IMR-90 (cell line): ENCODE results near the gene RABEP2. TPM values are rescaled to one million over a fixed set of nuclear protein-coding genes. Genes with fewer than 3 reads are reported as not detected.

Experiments
- ATAC-seq: fragments of 200-7000 bp; cut with Tn5 transposase; 2 replicates; pipeline ENCODE4 v1.9.1; 2020; ENCODE audit warnings: low read depth, mild to moderate bottlenecking, moderate library complexity
- BruUV-seq: library from RNA; stranded (reverse); fragments of 400-500 nt; replicated peaks from 2 replicates; lab custom pipeline; 2021; lab: Mats Ljungman, UMichigan
- CTCF ChIA-PET: fragments of 300-600 bp; formaldehyde crosslinking; extraction: SDS; loops from one replicate; lab custom pipeline; 2021; ENCODE audit warnings: antibody characterized with exemption; lab: Yijun Ruan, JAX
- POLR2A ChIA-PET: fragments of 300-600 bp; sonication (Branson Sonifier 250); formaldehyde crosslinking; loops from one replicate; lab custom pipeline; 2022; ENCODE audit warnings: antibody characterized with exemption; ENCODE audit not compliant: unreplicated experiment; lab: Charles Lee
- DNase-seq: peaks from one replicate; pipeline ENCODE4 v3.0.0; 2013
- H2AFZ ChIP-seq: replicated peaks from 2 replicates; pipeline ENCODE3; 2013; ENCODE audit warnings: low read length, mild to moderate bottlenecking; ENCODE audit not compliant: poor library complexity
- H2AK5ac ChIP-seq: 2 replicates; pipeline ENCODE4 v1.6.1; 2013; ENCODE audit warnings: low read depth, low read length, inconsistent platforms
- H2AK9ac ChIP-seq: replicated peaks from 2 replicates; pipeline ENCODE3; 2013; ENCODE audit warnings: mild to moderate bottlenecking, low read depth, low read length, moderate library complexity; ENCODE audit not compliant: poor library complexity
- H2BK120ac ChIP-seq: 2 replicates; pipeline ENCODE4 v1.6.1; 2013; ENCODE audit warnings: low read depth, low read length, inconsistent platforms
- H2BK15ac ChIP-seq: 3 replicates; pipeline ENCODE4 v1.6.1; 2013; ENCODE audit warnings: low read depth, low read length, inconsistent platforms
- H2BK20ac ChIP-seq: 2 replicates; pipeline ENCODE4 v1.6.1; 2013; ENCODE audit warnings: low read depth, mild to moderate bottlenecking, inconsistent platforms, low read length, moderate library complexity
- H2BK5ac ChIP-seq: 2 replicates; pipeline ENCODE4 v1.6.1; 2013; ENCODE audit warnings: mild to moderate bottlenecking, low read depth, low read length, inconsistent platforms; ENCODE audit not compliant: poor library complexity, severe bottlenecking
- H3K14ac ChIP-seq: replicated peaks from 2 replicates; pipeline ENCODE4 v1.6.1; 2013; ENCODE audit warnings: low read depth, low read length, inconsistent platforms
- H3K18ac ChIP-seq: 2 replicates; pipeline ENCODE4 v1.6.1; 2013; ENCODE audit warnings: low read depth, low read length, control low read depth
- H3K23ac ChIP-seq: 2 replicates; pipeline ENCODE4 v1.6.1; 2013; ENCODE audit warnings: low read depth, low read length, inconsistent platforms
- H3K27ac ChIP-seq: 2 replicates; pipeline ENCODE4 v1.5.1; 2013; ENCODE audit warnings: mild to moderate bottlenecking, control low read depth, low read length; ENCODE audit not compliant: insufficient read depth
- H3K27me3 ChIP-seq: 2 replicates; pipeline ENCODE4 v1.6.1; 2013; ENCODE audit warnings: low read length; ENCODE audit not compliant: control insufficient read depth, insufficient read depth
- H3K36me3 ChIP-seq: 2 replicates; pipeline ENCODE4 v1.6.1; 2013; ENCODE audit warnings: low read length, mixed read lengths; ENCODE audit not compliant: control insufficient read depth, insufficient read depth
- H3K4ac ChIP-seq: 2 replicates; pipeline ENCODE4 v1.6.1; 2013; ENCODE audit warnings: low read depth, low read length, inconsistent platforms
- H3K4me1 ChIP-seq: 2 replicates; pipeline ENCODE4 v1.6.1; 2013; ENCODE audit warnings: low read length, mixed read lengths; ENCODE audit not compliant: control insufficient read depth, insufficient read depth
- H3K4me2 ChIP-seq: 2 replicates; pipeline ENCODE4 v1.6.1; 2013; ENCODE audit warnings: low read depth, mild to moderate bottlenecking, control low read depth, low read length, moderate library complexity
- H3K4me3 ChIP-seq: 2 replicates; pipeline ENCODE4 v1.5.1; 2013; ENCODE audit warnings: low read depth, mild to moderate bottlenecking, control low read depth, low read length, moderate library complexity; ENCODE audit not compliant: insufficient read depth
- H3K56ac ChIP-seq: 2 replicates; pipeline ENCODE4 v1.6.1; 2013; ENCODE audit warnings: low read length, inconsistent platforms; ENCODE audit not compliant: insufficient read depth; ENCODE audit errors: extremely low read depth
- H3K79me1 ChIP-seq, 2 experiments: 2 replicates each; pipeline ENCODE4 v1.6.1; 2013; ENCODE audit warnings: low read length in 2 of 2, inconsistent platforms in 1 of 2, low read depth in 1 of 2
- H3K9ac ChIP-seq: 2 replicates; pipeline ENCODE4 v1.6.1; 2013; ENCODE audit warnings: low read depth, low read length, control low read depth
- H3K9me1 ChIP-seq: 2 replicates; pipeline ENCODE4 v1.6.1; 2013; ENCODE audit warnings: low read length, inconsistent platforms; ENCODE audit not compliant: insufficient read depth
- H3K9me3 ChIP-seq: 2 replicates; pipeline ENCODE4 v1.6.1; 2013; ENCODE audit warnings: low read length; ENCODE audit not compliant: control insufficient read depth, insufficient read depth
- H4K20me1 ChIP-seq: 2 replicates; pipeline ENCODE4 v1.6.1; 2013; ENCODE audit warnings: low read length, inconsistent platforms; ENCODE audit not compliant: insufficient read depth
- H4K5ac ChIP-seq: 2 replicates; pipeline ENCODE4 v1.6.1; 2013; ENCODE audit warnings: mild to moderate bottlenecking, low read depth, low read length, control low read depth
- H4K8ac ChIP-seq, 2 experiments: 2 replicates each; pipeline ENCODE4 v1.6.1; 2013; ENCODE audit warnings: low read depth in 2 of 2, low read length in 2 of 2, control low read depth in 1 of 2, inconsistent platforms in 1 of 2
- H4K91ac ChIP-seq: 2 replicates; pipeline ENCODE4 v1.6.1; 2013; ENCODE audit warnings: low read depth, low read length, inconsistent platforms; ENCODE audit not compliant: insufficient read depth
- BHLHE40 ChIP-seq: fragments of 150-350 bp; IDR thresholded peaks from 2 replicates; pipeline ENCODE4 v1.6.1; 2016; ENCODE audit warnings: mild to moderate bottlenecking, low read depth, low read length
- CEBPB ChIP-seq: IDR thresholded peaks from 2 replicates; pipeline ENCODE4 v1.6.1; 2012; ENCODE audit warnings: low read depth, low read length, improper control_type of control experiment
- CHD1 ChIP-seq: IDR thresholded peaks from 2 replicates; pipeline ENCODE4 v1.6.1; 2012; ENCODE audit warnings: low read depth, low read length, improper control_type of control experiment
- FOS ChIP-seq: fragments of 150-350 bp; IDR thresholded peaks from 2 replicates; pipeline ENCODE4 v1.6.1; 2016; ENCODE audit warnings: low read depth, low read length
- MAFK ChIP-seq: IDR thresholded peaks from 2 replicates; pipeline ENCODE4 v1.6.1; 2012; ENCODE audit warnings: low read depth, low read length, improper control_type of control experiment
- MAZ ChIP-seq: IDR thresholded peaks from 2 replicates; pipeline ENCODE4 v1.6.1; 2012; ENCODE audit warnings: low read depth, mild to moderate bottlenecking, low read length, improper control_type of control experiment, moderate library complexity, borderline replicate concordance
- MXI1 ChIP-seq: IDR thresholded peaks from 2 replicates; pipeline ENCODE4 v1.6.1; 2012; ENCODE audit warnings: low read depth, mild to moderate bottlenecking, low read length, moderate library complexity, borderline replicate concordance
- NFE2L2 ChIP-seq: fragments of 150-350 bp; IDR thresholded peaks from 2 replicates; pipeline ENCODE4 v1.6.1; 2016; ENCODE audit warnings: low read depth, mild to moderate bottlenecking, low read length
- POLR2A ChIP-seq: IDR thresholded peaks from 2 replicates; pipeline ENCODE4 v1.6.1; 2012; ENCODE audit warnings: mild to moderate bottlenecking, low read depth, low read length
- RAD21 ChIP-seq: IDR thresholded peaks from 2 replicates; pipeline ENCODE4 v1.6.1; 2012; ENCODE audit warnings: low read length, improper control_type of control experiment
- RCOR1 ChIP-seq: IDR thresholded peaks from 2 replicates; pipeline ENCODE4 v1.6.1; 2012; ENCODE audit warnings: mild to moderate bottlenecking, low read length, improper control_type of control experiment; ENCODE audit not compliant: insufficient replicate concordance
- RFX5 ChIP-seq: IDR thresholded peaks from 2 replicates; pipeline ENCODE4 v1.8.0; 2012; ENCODE audit warnings: low read depth, mild to moderate bottlenecking, low read length, moderate library complexity
- SMC3 ChIP-seq: fragments of 150-350 bp; IDR thresholded peaks from 2 replicates; pipeline ENCODE4 v1.6.1; 2016; ENCODE audit warnings: low read depth, mild to moderate bottlenecking, antibody characterized with exemption, low read length, moderate library complexity
- WGBS, 2 experiments: methylation state at CpG; one replicate each; pipeline versions ENCODE4 v1.1.5 to v1.1.7; 2013; ENCODE audit warnings: missing lambda C conversion rate in 2 of 2; ENCODE audit not compliant: insufficient read length in 1 of 2; ENCODE audit errors: extremely low coverage in 2 of 2; 5-methylcytosine and 5-hydroxymethylcytosine counted together
- dilution Hi-C: fragments of 300-500 bp; cut with HindIII; formaldehyde crosslinking; loops from one replicate; pipeline ENCODE4 v1.14.3; 2018; ENCODE audit warnings: low sequenced_read_pairs; ENCODE audit not compliant: unreplicated experiment
- in situ Hi-C: fragments of 300-500 bp; cut with MboI; formaldehyde crosslinking; loops from 3 replicates; pipeline ENCODE4 v1.14.3; 2019; ENCODE audit warnings: low sequenced_read_pairs, inconsistent platforms, mixed read lengths
- intact Hi-C: fragments of 100-400 bp; cut with micrococcal nuclease; formaldehyde crosslinking; loops from 2 replicates; pipeline ENCODE4 v1.10.0; 2022
- polyA plus RNA-seq, 3 experiments: library from polyadenylated mRNA; depleted of rRNA; stranded (reverse); fragments of >200 nt; gene quantifications; 2 replicates each; pipeline ENCODE4 v1.2.3, GENCODE V29; 2012; ENCODE audit warnings: low replicate concordance in 1 of 3
- total RNA-seq: library from RNA; depleted of rRNA; stranded (reverse); fragments of >200 nt; gene quantifications from 2 replicates; pipeline ENCODE4 v1.2.3, GENCODE V29; 2012
- TF ChIP-seq, protein P1 (sequence below): conservative IDR thresholded peaks from 2 replicates; pipeline ENCODE4 v1.5.1; 2012; ENCODE audit warnings: mild to moderate bottlenecking, low read depth, low read length, improper control_type of control experiment
- TF ChIP-seq, protein P2 (sequence below): fragments of 150-350 bp; IDR thresholded peaks from 2 replicates; pipeline ENCODE4 v1.6.1; 2017; ENCODE audit warnings: mild to moderate bottlenecking, antibody characterized with exemption, low read length, low read depth
- TF ChIP-seq, protein P3 (sequence below): fragments of 150-350 bp; IDR thresholded peaks from 2 replicates; pipeline ENCODE4 v1.6.1; 2016; ENCODE audit warnings: low read depth, mild to moderate bottlenecking, low read length, moderate library complexity, borderline replicate concordance

The RABEP2 gene
- total and polyA plus RNA-seq, 2 of the 4 experiments (the other 2 are of a cell fraction), result 12.2 to 20.0 TPM

DNA sequence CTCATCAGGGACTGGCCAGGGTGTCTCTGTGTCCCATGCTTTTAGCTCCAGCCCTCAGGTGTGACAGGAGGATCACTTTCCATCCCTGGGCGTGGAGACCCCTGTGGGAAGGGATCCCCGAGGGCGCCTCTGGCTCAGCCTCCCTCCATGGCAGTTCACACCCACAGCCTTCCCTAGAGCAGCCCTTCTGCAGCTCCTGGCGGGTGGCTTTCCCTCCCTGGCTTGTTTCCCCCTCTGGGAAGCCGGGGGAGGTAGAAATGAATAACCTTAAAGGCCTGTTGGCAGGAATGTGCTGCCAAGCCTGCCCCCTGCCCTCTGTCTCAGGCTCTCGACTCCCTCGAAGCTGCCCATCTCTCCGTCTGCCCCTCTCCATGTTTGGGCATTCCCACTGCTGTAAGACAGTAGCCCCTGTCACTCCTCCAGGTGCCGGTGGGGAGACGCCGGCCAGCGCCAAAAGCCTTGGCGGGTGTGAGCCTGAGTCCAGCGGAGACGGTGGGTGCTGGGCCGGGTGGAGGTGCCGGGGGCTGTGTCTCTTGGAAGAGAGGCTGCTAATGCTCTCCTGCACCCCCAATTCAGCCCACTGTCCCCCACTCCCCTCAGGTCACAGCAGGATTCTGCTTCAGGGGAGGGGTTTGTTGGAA is 48.9 kb downstream of the RABEP2 start:
- TF ChIP-seq RCOR1 (no peak), MAZ (no peak), FOS (no peak), NFE2L2 (no peak), RAD21 (no peak), RFX5 (no peak), MXI1 (no peak), CEBPB (no peak), POLR2A (no peak), CHD1 (no peak), SMC3 (no peak), BHLHE40 (no peak), MAFK (no peak)
- TF ChIP-seq, protein P1, sequence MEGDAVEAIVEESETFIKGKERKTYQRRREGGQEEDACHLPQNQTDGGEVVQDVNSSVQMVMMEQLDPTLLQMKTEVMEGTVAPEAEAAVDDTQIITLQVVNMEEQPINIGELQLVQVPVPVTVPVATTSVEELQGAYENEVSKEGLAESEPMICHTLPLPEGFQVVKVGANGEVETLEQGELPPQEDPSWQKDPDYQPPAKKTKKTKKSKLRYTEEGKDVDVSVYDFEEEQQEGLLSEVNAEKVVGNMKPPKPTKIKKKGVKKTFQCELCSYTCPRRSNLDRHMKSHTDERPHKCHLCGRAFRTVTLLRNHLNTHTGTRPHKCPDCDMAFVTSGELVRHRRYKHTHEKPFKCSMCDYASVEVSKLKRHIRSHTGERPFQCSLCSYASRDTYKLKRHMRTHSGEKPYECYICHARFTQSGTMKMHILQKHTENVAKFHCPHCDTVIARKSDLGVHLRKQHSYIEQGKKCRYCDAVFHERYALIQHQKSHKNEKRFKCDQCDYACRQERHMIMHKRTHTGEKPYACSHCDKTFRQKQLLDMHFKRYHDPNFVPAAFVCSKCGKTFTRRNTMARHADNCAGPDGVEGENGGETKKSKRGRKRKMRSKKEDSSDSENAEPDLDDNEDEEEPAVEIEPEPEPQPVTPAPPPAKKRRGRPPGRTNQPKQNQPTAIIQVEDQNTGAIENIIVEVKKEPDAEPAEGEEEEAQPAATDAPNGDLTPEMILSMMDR, result no peak
- TF ChIP-seq, protein P2, sequence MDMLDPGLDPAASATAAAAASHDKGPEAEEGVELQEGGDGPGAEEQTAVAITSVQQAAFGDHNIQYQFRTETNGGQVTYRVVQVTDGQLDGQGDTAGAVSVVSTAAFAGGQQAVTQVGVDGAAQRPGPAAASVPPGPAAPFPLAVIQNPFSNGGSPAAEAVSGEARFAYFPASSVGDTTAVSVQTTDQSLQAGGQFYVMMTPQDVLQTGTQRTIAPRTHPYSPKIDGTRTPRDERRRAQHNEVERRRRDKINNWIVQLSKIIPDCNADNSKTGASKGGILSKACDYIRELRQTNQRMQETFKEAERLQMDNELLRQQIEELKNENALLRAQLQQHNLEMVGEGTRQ, result no peak
- TF ChIP-seq, protein P3, sequence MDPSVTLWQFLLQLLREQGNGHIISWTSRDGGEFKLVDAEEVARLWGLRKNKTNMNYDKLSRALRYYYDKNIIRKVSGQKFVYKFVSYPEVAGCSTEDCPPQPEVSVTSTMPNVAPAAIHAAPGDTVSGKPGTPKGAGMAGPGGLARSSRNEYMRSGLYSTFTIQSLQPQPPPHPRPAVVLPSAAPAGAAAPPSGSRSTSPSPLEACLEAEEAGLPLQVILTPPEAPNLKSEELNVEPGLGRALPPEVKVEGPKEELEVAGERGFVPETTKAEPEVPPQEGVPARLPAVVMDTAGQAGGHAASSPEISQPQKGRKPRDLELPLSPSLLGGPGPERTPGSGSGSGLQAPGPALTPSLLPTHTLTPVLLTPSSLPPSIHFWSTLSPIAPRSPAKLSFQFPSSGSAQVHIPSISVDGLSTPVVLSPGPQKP, result no peak
- Histone ChIP-seq H2BK20ac (no peak overlapping the region), H2BK15ac (no peak overlapping the region), H3K27me3 (no peaks in the 10 kb centered on the region), H3K36me3 (peaks cover 29% of the 10 kb centered on the region), H3K27ac (no peak overlapping the region), H3K4ac (no peak overlapping the region), H4K5ac (no peak overlapping the region), H3K79me1 (peaks cover 8 to 23% of the 10 kb centered on the region in 2 experiments; a peak in 3 of 4 replicates), H3K23ac (no peak overlapping the region), H3K56ac (no peak overlapping the region), H4K20me1 (no peaks in the 10 kb centered on the region), H3K4me1 (peaks cover 7% of the 10 kb centered on the region; the same call in 1 of the 2 replicates), H2BK120ac (no peak overlapping the region), H2AFZ (no peak overlapping the region), H2BK5ac (no peak overlapping the region), H2AK9ac (peak overlapping the region; percentile 37), H3K14ac (no peak overlapping the region), H3K4me3 (no peak overlapping the region), H4K8ac (no peak overlapping the region), H3K9me1 (peaks cover 6% of the 10 kb centered on the region; the same call in 1 of the 2 replicates), H3K9ac (no peak overlapping the region), H3K9me3 (no peaks in the 10 kb centered on the region), H3K4me2 (no peak overlapping the region), H4K91ac (no peak overlapping the region), H2AK5ac (no peak overlapping the region), H3K18ac (no peak overlapping the region)
- no peak for ATAC-seq
- ChIA-PET POLR2A (no interaction called here), CTCF (interaction anchor here (1.6 kb wide), 1 partner anchor 69 kb away, joined by 4 read pairs; no protein-coding TSS in a partner anchor)
- in situ Hi-C loops (loop anchor here (5.0 kb wide), 1 partner anchor 46 kb away; no protein-coding TSS in a partner anchor), dilution Hi-C loops (no loop called here), intact Hi-C loops (no loop called here)
- no TSS peak for BruUV-seq
- WGBS, 2 experiments, result 50% methylated on average over 3 of the region's 17 CpGs; no CpG with 5 or more reads in 1 of the 2 experiments
- no peak for DNase-seq
